ENCODE data around the gene ATP11A.

- TF ChIP-seq CTCF (IDR thresholded peaks at IDR 0.05), result no peak
- no peak for TF ChIP-seq POLR2A (IDR thresholded peaks at IDR 0.05)
- TF ChIP-seq EP300 (IDR thresholded peaks at IDR 0.05), result no peak
Observed at GRCh38 chr13:112703449-112704284, 13.8 kb downstream of the ATP11A start.
